CD4-positive, alpha-beta T cell treated with Interleukin-17A for 4 hours (primary cell): ENCODE data around the gene CDPF1.
"Not testable (repeated sequence)": the region's sequence is repeated elsewhere in the genome, so short reads cannot be mapped to it uniquely, and the experiment has no call there.

Experiments used
- DNase-seq: peaks from one replicate; pipeline ENCODE4 v3.0.0-alpha.2; 2020; ENCODE audit warnings: mixed read lengths

Gene CDPF1

GRCh38 chr22:46281866-46282678, 32.0 kb upstream of the CDPF1 start:
- DNase-seq = no peak

DNA sequence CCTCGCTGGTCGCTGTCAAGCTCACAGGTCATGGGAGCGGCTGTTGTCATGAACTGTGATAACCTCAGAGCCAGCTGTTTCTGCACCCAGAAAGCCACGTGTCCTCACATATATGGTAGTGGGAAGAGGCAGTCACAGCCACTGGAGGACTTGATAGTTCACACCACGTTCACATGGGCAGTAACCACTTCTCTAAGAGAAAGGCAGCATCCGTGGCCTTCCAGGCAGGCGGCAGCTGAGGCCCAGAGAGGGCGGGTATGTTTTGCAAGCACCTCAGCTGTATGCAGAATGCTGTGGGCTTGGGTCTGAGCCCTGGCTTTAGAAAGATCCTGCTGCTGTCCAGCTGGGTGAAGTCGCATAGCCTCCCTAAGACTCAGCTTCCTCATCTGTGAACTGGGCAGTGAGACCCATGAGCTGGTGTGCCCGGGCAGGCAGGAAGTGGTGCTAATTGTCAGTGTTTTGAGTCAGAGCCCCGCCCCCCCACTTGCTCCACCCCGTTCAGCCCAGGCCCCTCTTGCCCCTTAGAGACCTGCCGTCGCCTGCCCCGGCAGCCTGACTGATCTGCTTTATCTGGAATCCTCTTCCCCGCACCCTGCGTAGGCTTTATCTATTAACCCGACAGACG, 31.0 kb upstream of the CDPF1 start:
- no peak for DNase-seq

DNA sequence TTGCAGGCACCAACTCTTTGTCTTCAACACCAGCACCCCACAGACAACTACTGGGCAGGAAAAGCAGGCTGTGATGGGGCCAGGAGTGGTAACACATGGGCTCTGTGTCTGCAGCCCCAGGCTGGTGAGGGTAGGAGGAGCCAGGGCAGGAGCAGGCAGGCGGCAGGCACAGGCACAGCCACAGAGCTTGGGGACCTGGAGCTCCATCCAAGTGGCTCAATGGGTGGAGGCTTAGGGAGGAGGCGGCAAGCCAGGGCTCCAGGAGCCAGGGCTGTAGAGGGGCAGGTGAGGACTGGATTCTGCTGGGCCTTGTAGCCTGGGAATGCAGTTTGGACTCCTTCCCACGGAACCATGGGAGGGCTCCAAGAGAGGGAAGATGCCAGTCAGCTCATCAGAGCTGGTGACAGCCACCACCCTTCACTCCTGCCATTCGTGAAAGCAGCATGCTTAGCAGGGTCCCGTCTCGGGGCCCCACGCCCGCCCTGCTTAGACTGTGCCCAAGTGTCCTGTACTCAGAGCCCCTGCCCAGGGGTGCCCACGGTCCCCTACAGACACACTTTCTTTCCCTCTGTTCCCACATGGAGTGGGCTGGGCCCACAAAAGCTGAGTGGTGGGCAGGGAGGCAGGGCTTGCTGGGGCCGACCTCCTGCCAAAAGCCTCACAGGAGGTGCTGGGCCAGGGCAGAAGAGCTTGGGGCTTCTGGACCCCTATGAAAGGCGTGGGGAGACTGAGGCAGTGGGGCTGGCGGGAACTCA, 30.1 kb upstream of the CDPF1 start:
- DNase-seq = no peak

GRCh38 chr22:46278656-46279645, 28.9 kb upstream of the CDPF1 start:
- DNase-seq = no peak

GRCh38 chr22:46276563-46276962, 26.5 kb upstream of the CDPF1 start:
- DNase-seq = no peak

- DNase-seq = no peak
Measured at GRCh38 chr22:46275455-46276122, 25.5 kb upstream of the CDPF1 start.

DNA sequence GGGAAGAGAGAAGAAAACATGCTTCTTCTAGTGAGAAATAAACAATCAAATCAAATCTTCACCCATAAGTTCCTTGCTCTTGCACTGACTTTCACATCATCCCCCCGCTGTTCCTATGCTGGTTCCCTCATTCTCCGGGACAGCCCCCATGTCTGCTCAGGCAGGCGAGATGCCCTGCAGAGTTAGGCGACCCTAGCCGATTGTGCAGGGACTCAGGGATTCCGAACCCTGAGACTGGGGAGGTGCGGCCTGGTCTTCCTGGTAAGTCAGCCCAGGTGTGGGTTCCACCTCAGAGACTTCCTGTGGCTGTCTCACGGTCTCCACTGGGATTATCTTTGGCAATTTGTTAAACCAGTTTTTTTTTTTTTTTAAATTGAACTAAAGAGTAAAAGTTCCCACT, 24.3 kb upstream of the CDPF1 start:
- no peak for DNase-seq

DNA sequence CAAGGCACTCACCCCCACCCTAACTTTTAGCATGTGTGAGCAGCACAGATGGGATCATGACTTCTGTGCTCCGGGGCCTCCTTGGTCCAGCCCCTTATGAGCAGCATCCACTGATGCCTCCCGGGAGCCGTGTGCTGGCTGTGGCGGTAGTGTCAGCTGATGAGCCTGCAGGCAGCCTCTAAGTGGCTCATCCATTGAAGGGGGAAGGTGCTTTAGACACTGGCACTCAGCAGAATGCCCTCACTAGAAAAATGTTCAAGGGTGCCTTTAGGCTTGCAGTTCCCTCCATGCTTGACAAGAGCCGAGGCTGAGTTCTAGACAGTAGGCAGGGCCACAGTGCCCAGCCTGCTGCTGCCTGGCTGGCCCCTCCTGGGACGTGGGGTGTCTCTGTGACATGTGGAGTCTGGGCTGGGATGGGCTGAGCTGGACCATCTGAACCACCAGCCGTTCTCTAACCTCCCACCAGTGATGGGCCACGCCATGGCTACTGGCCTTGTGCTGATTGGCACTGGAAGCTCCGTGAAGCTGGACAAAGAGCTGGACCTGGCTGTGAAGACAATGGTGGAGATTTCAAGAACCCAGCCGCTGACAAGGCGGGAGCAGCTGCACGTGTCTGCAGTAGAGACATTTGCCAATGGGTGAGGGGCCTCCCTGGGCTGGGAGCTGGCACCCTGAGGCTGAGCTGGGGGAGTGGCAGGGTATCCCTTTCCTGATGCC, 23.5 kb upstream of the CDPF1 start:
- no peak for DNase-seq

DNA sequence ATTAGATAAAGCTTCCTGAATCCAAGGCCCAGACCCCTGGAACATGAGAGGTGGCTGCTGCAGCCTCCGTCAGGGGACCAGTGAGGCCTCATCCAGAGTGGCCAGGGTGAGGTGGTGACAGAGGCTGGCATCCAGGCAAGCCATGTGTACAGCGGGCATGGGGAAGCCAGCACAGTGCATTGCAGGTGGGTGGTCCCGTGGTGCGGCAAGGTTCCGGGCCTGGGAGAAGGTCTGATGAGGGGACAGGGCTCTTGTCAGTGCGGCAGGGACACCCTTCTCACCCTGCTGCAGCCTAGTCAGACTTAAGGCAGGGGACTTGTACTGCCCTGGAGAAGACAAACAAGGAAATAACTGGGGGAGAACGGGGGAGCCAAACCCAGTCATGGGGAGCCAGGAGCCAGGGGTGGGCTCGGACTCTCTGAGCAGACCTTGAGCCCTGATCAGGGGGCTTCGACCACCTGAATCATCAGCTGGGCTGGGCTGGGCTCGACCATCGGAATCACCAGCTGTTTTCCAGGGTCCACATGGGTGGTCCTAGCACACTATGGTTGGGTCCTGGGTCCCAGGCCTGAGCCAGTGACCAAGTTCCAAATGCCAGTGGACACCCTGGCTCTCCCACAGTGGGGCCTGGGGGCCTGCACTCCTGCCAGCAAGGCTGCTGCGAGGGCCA, 22.8 kb upstream of the CDPF1 start:
- DNase-seq = no peak

- no peak for DNase-seq
Measured at GRCh38 chr22:46272196-46272595, 22.1 kb upstream of the CDPF1 start.

DNA sequence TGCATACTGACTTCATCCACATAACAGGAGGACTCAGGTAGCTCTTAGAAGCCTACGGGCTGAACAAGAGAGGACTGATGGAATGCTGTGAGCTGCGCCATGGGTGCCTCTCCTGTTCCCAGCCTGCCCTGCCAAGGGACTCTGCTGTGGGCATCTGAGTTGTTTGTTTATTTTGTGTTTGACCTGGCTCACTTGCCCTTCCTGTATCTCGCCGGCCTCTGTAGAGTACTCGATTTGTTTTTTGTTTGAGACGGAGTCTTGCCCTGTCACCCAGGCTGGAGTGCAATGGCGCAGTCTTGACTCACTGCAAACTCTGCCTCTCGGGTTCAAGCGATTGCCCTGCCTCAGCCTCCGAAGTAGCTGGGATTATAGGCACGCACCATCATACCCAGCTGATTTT, 19.5 kb upstream of the CDPF1 start:
- DNase-seq = no peak

- peak; percentile 72 for DNase-seq
Measured at GRCh38 chr22:46267431-46268279, 17.6 kb upstream of the CDPF1 start, which contains the start of gene TTC38. TTC38 (plus strand) TSS chr22:46268008; CDS start chr22:46268040, 32 bp downstream.

DNA sequence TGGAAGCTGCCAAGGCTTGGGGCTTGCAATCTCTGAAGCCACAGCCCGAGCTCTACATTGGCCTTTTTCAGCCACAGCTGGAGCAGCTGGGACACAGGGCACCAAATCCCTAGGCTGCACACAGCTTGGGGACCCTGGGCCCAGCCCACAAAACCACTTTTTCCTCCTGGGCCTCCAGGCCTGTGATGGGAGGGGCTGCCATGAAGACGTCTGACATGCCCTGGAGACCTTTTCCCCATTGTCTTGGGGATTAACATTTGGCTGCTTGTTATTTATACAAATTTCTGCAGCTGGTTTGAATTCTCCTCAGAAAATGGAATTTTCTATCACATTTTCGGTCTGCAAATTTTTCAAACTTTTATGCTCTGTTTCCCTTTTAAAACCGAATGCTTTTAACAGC, 15.5 kb upstream of the CDPF1 start:
- not testable (repeated sequence) for DNase-seq

DNA sequence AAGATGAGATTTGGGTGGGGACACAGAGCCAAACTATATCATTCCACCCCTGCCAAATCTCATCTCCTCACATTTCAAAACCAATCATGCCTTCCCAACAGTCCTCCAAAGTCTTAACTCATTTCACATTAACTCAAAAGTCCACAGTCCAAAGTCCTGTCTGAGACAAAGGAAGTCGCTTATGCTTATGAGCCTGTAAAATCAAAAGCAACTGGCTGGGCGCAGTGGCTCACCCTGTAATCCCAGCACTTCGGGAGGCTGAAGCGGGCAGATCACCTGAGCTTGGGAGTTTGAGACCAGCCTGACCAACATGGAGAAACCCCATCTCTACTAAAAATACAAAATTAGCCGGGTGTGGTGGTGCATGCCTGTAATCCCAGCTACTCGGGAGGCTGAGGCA, 14.4 kb upstream of the CDPF1 start:
- DNase-seq = not testable (repeated sequence)

GRCh38 chr22:46263216-46263590, 13.1 kb upstream of the CDPF1 start, which contains the start of gene PKDREJ:
PKDREJ (minus strand) TSS chr22:46263343; CDS start chr22:46263322, 21 bp downstream.
- DNase-seq = no peak

DNA sequence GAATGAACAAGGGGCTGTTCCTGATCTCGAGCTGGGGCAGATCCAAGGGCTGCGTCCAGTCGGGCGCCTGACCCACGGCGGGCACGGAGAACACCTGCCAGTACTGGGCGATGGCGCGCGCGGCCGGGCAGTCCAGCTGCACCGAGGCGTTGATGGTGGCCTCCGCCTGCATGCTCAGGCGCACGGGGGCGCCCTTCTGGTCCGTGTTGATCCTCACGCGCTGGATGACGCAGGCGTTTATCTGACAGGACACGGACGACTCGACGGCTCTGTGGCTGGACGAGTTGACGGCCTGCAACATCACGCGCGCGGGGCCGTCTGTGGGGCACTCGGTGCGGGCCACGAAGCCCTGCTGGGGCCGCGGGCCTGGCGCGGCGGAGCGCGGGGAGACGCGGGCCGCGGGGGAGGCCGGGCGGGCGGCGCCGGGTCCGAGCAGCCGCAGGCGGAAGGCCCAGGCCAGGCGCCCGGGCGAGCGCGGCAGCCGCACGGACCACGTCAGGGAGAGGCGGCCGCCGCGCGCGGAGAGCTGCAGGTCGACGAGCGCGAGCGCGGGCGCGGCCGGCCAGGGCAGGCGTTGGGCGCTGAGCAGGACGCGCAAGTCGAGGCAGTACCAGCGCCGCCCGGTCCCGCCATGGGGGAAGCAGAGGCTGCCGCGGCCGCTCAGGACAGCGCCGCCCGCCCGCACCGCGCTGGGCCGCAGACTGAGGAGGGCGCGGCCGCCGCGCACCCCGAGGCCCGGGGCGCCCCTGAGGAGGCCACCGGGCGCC, 12.5 kb upstream of the CDPF1 start:
- peak; percentile 39 for DNase-seq

DNA sequence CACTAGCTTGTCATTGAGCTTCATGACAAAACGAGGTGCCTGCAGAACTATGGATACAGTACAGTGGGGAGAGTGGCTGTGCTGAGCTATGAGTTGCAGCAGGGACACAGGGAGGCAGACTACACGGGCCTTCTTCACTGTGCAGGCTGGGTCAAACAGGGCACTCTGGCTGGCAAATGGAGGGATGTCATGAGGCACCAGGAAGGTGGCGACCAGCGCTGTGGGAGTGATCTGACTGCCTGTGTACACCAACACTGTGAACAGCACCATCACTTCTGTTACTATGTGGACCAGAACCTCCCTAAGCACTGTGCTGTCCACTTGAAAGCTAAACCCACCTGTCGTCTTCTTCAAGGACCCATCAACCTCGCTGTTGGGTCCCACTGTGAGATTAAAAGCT, 9.9 kb upstream of the CDPF1 start:
- DNase-seq = no peak

DNA sequence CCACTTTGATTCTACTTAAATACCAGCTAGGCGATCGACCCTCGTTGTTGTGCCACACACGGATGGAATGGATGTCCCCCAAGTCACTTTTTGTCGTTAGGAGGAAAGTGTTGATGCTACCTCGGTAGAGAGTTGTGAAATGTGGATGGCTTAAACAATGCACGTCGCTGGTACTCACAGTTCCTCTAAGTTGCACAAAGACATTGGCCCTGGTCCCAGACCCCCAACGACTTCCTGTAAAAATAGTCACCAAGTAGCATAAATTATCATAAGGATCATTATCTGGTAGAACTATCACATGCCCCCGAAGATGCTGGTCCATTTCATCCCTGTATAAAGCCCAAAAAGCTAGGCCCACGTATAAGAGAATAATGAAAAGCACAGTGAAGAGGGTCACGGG, 9.3 kb upstream of the CDPF1 start:
- DNase-seq = no peak
